H1 (cell line): Measurements from ENCODE around the gene PRR16. TPM values are rescaled to one million over a fixed set of nuclear protein-coding genes. Genes with fewer than 3 reads are reported as not detected.

Source experiments
- CTCF ChIA-PET: fragments of 300-600 bp; sonication (Branson Sonifier 250); formaldehyde crosslinking; loops from one replicate; lab custom pipeline; 2021; ENCODE audit not compliant: partially characterized antibody; lab: Charles Lee
- POLR2A ChIA-PET: fragments of 300-600 bp; sonication (Branson Sonifier 250); formaldehyde crosslinking; loops from one replicate; lab custom pipeline; 2021; ENCODE audit warnings: inconsistent platforms; ENCODE audit not compliant: partially characterized antibody; lab: Charles Lee
- DNase-seq, 2 experiments: peaks; one replicate each; pipeline versions ENCODE4 v3.0.0 to v3.0.0-alpha.2; 2010 to 2022; ENCODE audit warnings: low spot score in 2 of 2, low read depth in 1 of 2, mixed read lengths in 1 of 2
- FAIRE-seq: peaks from 2 replicates; lab custom pipeline; 2011; peaks lifted over from hg19 to GRCh38; lab: Jason Lieb, UNC
- H2AFZ ChIP-seq: 2 replicates; pipeline ENCODE4 v1.8.1; 2012; ENCODE audit warnings: low read length, inconsistent platforms
- H2AK5ac ChIP-seq: 2 replicates; pipeline ENCODE4 v1.6.1; 2013; ENCODE audit warnings: low read depth, low read length
- H2BK120ac ChIP-seq: replicated peaks from 2 replicates; pipeline ENCODE3; 2013; ENCODE audit warnings: low read depth, low read length, inconsistent platforms
- H2BK12ac ChIP-seq: 2 replicates; pipeline ENCODE4 v1.6.1; 2013; ENCODE audit warnings: low read depth, low read length
- H2BK15ac ChIP-seq: 2 replicates; pipeline ENCODE4 v1.6.1; 2013; ENCODE audit warnings: low read length
- H2BK20ac ChIP-seq: 2 replicates; pipeline ENCODE4 v1.6.1; 2013; ENCODE audit warnings: low read length
- H2BK5ac ChIP-seq: 2 replicates; pipeline ENCODE4 v1.6.1; 2013; ENCODE audit warnings: low read depth, low read length
- H3K14ac ChIP-seq: 2 replicates; pipeline ENCODE4 v1.6.1; 2013; ENCODE audit warnings: inconsistent platforms; ENCODE audit not compliant: insufficient read length
- H3K18ac ChIP-seq: 2 replicates; pipeline ENCODE4 v1.6.1; 2013; ENCODE audit warnings: low read length; ENCODE audit errors: extremely low read depth
- H3K23ac ChIP-seq: 2 replicates; pipeline ENCODE4 v1.6.1; 2013; ENCODE audit warnings: inconsistent platforms; ENCODE audit not compliant: insufficient read length
- H3K23me2 ChIP-seq: 2 replicates; pipeline ENCODE4 v1.6.1; 2013; ENCODE audit warnings: low read depth, low read length
- H3K27ac ChIP-seq: 2 replicates; pipeline ENCODE4 v1.6.1; 2011; ENCODE audit warnings: low read depth, low read length, inconsistent platforms
- H3K27me3 ChIP-seq, 4 experiments: replicated peaks in 1 of 4; 1 replicate in 1 of 4; 2 replicates in 3 of 4; pipeline versions ENCODE4 v1.6.1 to v1.8.1; 2011 to 2013; ENCODE audit warnings: low read length in 3 of 4, mild to moderate bottlenecking in 3 of 4, inconsistent platforms in 2 of 4, mixed read lengths in 2 of 4, moderate library complexity in 1 of 4; ENCODE audit not compliant: control insufficient read depth in 3 of 4, insufficient read depth in 3 of 4; ENCODE audit errors: extremely low read depth in 1 of 4
- H3K36me3 ChIP-seq, 4 experiments: 2 replicates each; pipeline versions ENCODE4 v1.6.1 to v1.8.1; 2011 to 2013; ENCODE audit warnings: mild to moderate bottlenecking in 4 of 4, low read length in 3 of 4, moderate library complexity in 2 of 4, control low read depth in 1 of 4, inconsistent platforms in 1 of 4; ENCODE audit not compliant: insufficient read depth in 4 of 4, control insufficient read depth in 2 of 4
- H3K4ac ChIP-seq: replicated peaks from 2 replicates; pipeline ENCODE3; 2013; ENCODE audit warnings: low read length, low read depth, mixed read lengths, inconsistent platforms; ENCODE audit not compliant: insufficient read length
- H3K4me1 ChIP-seq, 4 experiments: replicated peaks in 1 of 4; 1 replicate in 1 of 4; 2 replicates in 3 of 4; pipeline versions ENCODE4 v1.6.1 to v1.8.1; 2011 to 2013; ENCODE audit warnings: low read length in 3 of 4, inconsistent platforms in 2 of 4, mixed read lengths in 1 of 4; ENCODE audit not compliant: insufficient read depth in 4 of 4, control insufficient read depth in 3 of 4
- H3K4me2 ChIP-seq, 2 experiments: 2 replicates each; pipeline versions ENCODE4 v1.6.1 to v1.8.1; 2011 to 2013; ENCODE audit warnings: low read depth in 2 of 2, low read length in 2 of 2, control low read depth in 1 of 2, inconsistent platforms in 1 of 2, mild to moderate bottlenecking in 1 of 2; ENCODE audit not compliant: insufficient read depth in 1 of 2
- H3K4me3 ChIP-seq, 4 experiments: fragments of 200-600, 300-600 bp in 1 of 4; sonication (generic), shearing (Covaris generic), sonication (Bioruptor Twin) in 1 of 4; 2 replicates each; pipeline versions ENCODE4 v1.5.1 to v1.8.1; 2011 to 2016; ENCODE audit warnings: low read length in 4 of 4, low read depth in 3 of 4, control low read depth in 2 of 4, inconsistent platforms in 2 of 4, mild to moderate bottlenecking in 2 of 4, mixed read lengths in 1 of 4, moderate library complexity in 1 of 4; ENCODE audit not compliant: insufficient read depth in 2 of 4; ENCODE audit errors: extremely low read depth in 1 of 4
- H3K56ac ChIP-seq: replicated peaks from 2 replicates; pipeline ENCODE3; 2013; ENCODE audit warnings: low read depth, mild to moderate bottlenecking, mixed read lengths, low read length, inconsistent platforms; ENCODE audit not compliant: insufficient read length
- H3K79me1 ChIP-seq: 2 replicates; pipeline ENCODE4 v1.6.1; 2013; ENCODE audit warnings: low read depth, low read length, control low read depth
- H3K79me2 ChIP-seq, 2 experiments: 2 replicates each; pipeline versions ENCODE4 v1.6.1 to v1.8.1; 2012 to 2013; ENCODE audit warnings: low read length in 2 of 2, mild to moderate bottlenecking in 2 of 2, inconsistent platforms in 1 of 2; ENCODE audit not compliant: insufficient read depth in 2 of 2, control insufficient read depth in 1 of 2
- H3K9ac ChIP-seq, 4 experiments: replicated peaks in 1 of 4; 1 replicate in 1 of 4; 2 replicates in 3 of 4; pipeline versions ENCODE4 v1.6.1 to v1.8.1; 2011 to 2013; ENCODE audit warnings: low read depth in 3 of 4, low read length in 3 of 4, control low read depth in 2 of 4, mild to moderate bottlenecking in 2 of 4, moderate library complexity in 2 of 4, inconsistent platforms in 1 of 4; ENCODE audit errors: extremely low read depth in 1 of 4
- H3K9me3 ChIP-seq, 2 experiments: 2 replicates each; pipeline versions ENCODE4 v1.6.1 to v1.8.1; 2012 to 2013; ENCODE audit warnings: mild to moderate bottlenecking in 2 of 2, moderate library complexity in 2 of 2, control low read depth in 1 of 2, inconsistent platforms in 1 of 2, low read depth in 1 of 2, low read length in 1 of 2, mixed read lengths in 1 of 2; ENCODE audit not compliant: insufficient read depth in 2 of 2
- H4K20me1 ChIP-seq, 2 experiments: replicated peaks in 1 of 2; 2 replicates each; pipeline versions ENCODE3 to v1.8.1; 2011 to 2013; ENCODE audit warnings: inconsistent platforms in 2 of 2, low read length in 2 of 2, mild to moderate bottlenecking in 1 of 2; ENCODE audit not compliant: insufficient read depth in 2 of 2, control insufficient read depth in 1 of 2
- H4K5ac ChIP-seq: 2 replicates; pipeline ENCODE4 v1.6.1; 2013; ENCODE audit warnings: low read length, low read depth, mixed read lengths, inconsistent platforms; ENCODE audit not compliant: insufficient read length
- H4K8ac ChIP-seq: 2 replicates; pipeline ENCODE4 v1.8.0; 2013; ENCODE audit warnings: mild to moderate bottlenecking, moderate library complexity, low read length, inconsistent platforms; ENCODE audit not compliant: insufficient read depth; ENCODE audit errors: extremely low read depth
- H4K91ac ChIP-seq: replicated peaks from 2 replicates; pipeline ENCODE3; 2013; ENCODE audit warnings: low read length, mixed read lengths, inconsistent platforms; ENCODE audit not compliant: insufficient read length
- CBX8 ChIP-seq: fragments of 300-800, 300-1000 bp; sonication (generic); IDR thresholded peaks from 2 replicates; pipeline ENCODE4 v1.7.1; 2016; ENCODE audit warnings: low read depth, low read length, borderline replicate concordance
- CEBPB ChIP-seq: IDR thresholded peaks from 2 replicates; pipeline ENCODE4 v1.6.1; 2012; ENCODE audit warnings: low read depth, low read length
- CHD2 ChIP-seq: IDR thresholded peaks from 2 replicates; pipeline ENCODE4 v1.6.1; 2012; ENCODE audit warnings: low read length, improper control_type of control experiment
- EGR1 ChIP-seq: IDR thresholded peaks from 2 replicates; pipeline ENCODE4 v1.6.1; 2011; ENCODE audit warnings: low read depth, low read length, borderline replicate concordance
- EP300 ChIP-seq, 2 experiments: IDR thresholded peaks; 1 replicate in 1 of 2; 2 replicates in 1 of 2; pipeline ENCODE4 v1.6.1; 2011 to 2012; ENCODE audit warnings: low read depth in 2 of 2, low read length in 2 of 2, mild to moderate bottlenecking in 2 of 2, borderline replicate concordance in 1 of 2, inconsistent platforms in 1 of 2, moderate library complexity in 1 of 2
- GTF2F1 ChIP-seq: IDR thresholded peaks from 2 replicates; pipeline ENCODE4 v1.6.1; 2012; ENCODE audit warnings: low read depth, low read length, improper control_type of control experiment, borderline replicate concordance
- JUND ChIP-seq: IDR thresholded peaks from 2 replicates; pipeline ENCODE4 v1.6.1; 2011; ENCODE audit warnings: mild to moderate bottlenecking, improper control_type of control experiment, low read length
- KDM4A ChIP-seq: IDR thresholded peaks from one replicate; pipeline ENCODE4 v1.7.1; 2012; ENCODE audit warnings: low read depth, mild to moderate bottlenecking, moderate library complexity, low read length, inconsistent platforms; ENCODE audit not compliant: severe bottlenecking
- MAFK ChIP-seq: IDR thresholded peaks from 2 replicates; pipeline ENCODE4 v1.6.1; 2012; ENCODE audit warnings: low read depth, mild to moderate bottlenecking, improper control_type of control experiment, low read length
- PHF8 ChIP-seq: fragments of 200-600 bp; sonication (generic); conservative IDR thresholded peaks from 2 replicates; pipeline ENCODE4 v1.7.1; 2012; ENCODE audit warnings: low read depth, mild to moderate bottlenecking, inconsistent platforms, low read length, moderate library complexity
- POLR2A ChIP-seq, 2 experiments: IDR thresholded peaks; 1 replicate in 1 of 2; 2 replicates in 1 of 2; pipeline ENCODE4 v1.6.1; 2011; ENCODE audit warnings: low read depth in 2 of 2, low read length in 2 of 2, mild to moderate bottlenecking in 2 of 2; ENCODE audit errors: control extremely low read depth in 1 of 2
- RNF2 ChIP-seq: fragments of 200-900, 300-1000 bp; sonication (generic); IDR thresholded peaks from 2 replicates; pipeline ENCODE4 v1.7.1; 2016; ENCODE audit warnings: borderline replicate concordance, low read depth, mild to moderate bottlenecking, antibody characterized with exemption, low read length; ENCODE audit not compliant: poor library complexity, severe bottlenecking; ENCODE audit errors: missing control alignments
- SAP30 ChIP-seq: fragments of 300-600 bp; sonication (generic); IDR thresholded peaks from 2 replicates; pipeline ENCODE4 v1.7.1; 2012; ENCODE audit warnings: low read length, moderate library complexity, mild to moderate bottlenecking, inconsistent platforms; ENCODE audit not compliant: insufficient read depth, insufficient replicate concordance
- TBP ChIP-seq: IDR thresholded peaks from 2 replicates; pipeline ENCODE4 v1.6.1; 2011; ENCODE audit warnings: low read depth, low read length, improper control_type of control experiment
- YY1 ChIP-seq: IDR thresholded peaks from 2 replicates; pipeline ENCODE4 v1.6.1; 2011; ENCODE audit warnings: low read depth, mild to moderate bottlenecking, low read length
- ZNF274 ChIP-seq: IDR thresholded peaks from 2 replicates; pipeline ENCODE4 v1.7.0; 2012; ENCODE audit warnings: low read length, borderline replicate concordance; ENCODE audit errors: extremely low read depth
- polyA plus RNA-seq, 7 experiments: library from polyadenylated mRNA; depleted of rRNA in 3 of 7; stranded (reverse) in 5 of 7; unstranded in 2 of 7; fragments of >200 nt in 5 of 7; fragments of 200-250 nt in 2 of 7; gene quantifications; 1 replicate in 5 of 7; 2 replicates in 1 of 7; 4 replicates in 1 of 7; pipeline versions ENCODE4 v1.2.1 to v1.2.3, GENCODE V29; 2011 to 2013; ENCODE audit warnings: missing spikeins in 2 of 7, mixed read lengths in 2 of 7
- total RNA-seq: library from RNA; stranded (reverse); fragmentation: NEBNext Ultra II Directional; extraction: Animal tissue kit (Norgen Biotek cat#: 25700); gene quantifications from 2 replicates; pipeline ENCODE4 v1.2.1, GENCODE V29; 2021

The PRR16 gene
- total and polyA plus RNA-seq, 2 of the 8 experiments (the other 6 are each of a cell fraction or from before 2014, with no cell fraction given), result 0.73 to 1.6 TPM

- no peak overlapping the region for H2BK120ac ChIP-seq
- H2BK12ac ChIP-seq, result no peak overlapping the region
- H3K4me1 ChIP-seq, result no peaks in the 10 kb centered on the region
- no peak overlapping the region for H3K27ac ChIP-seq
- H4K8ac ChIP-seq, result no peak overlapping the region
- H3K79me2 ChIP-seq, result no peaks in the 10 kb centered on the region
- no peak overlapping the region for H3K23ac ChIP-seq
- H3K9me3 ChIP-seq, result no peaks in the 10 kb centered on the region
- CTCF ChIA-PET, result interaction anchor here (0.5 to 1.2 kb wide), 2 partner anchors 35 to 982 kb away, joined by 3 to 5 read pairs; no protein-coding TSS in a partner anchor
- no peak overlapping the region for H2BK5ac ChIP-seq
- no peaks in the 10 kb centered on the region for H3K27me3 ChIP-seq
- FAIRE-seq, result no peak
- H2BK15ac ChIP-seq, result no peak overlapping the region
- no peak overlapping the region for H2AFZ ChIP-seq
- H3K23me2 ChIP-seq, result no peaks in the 10 kb centered on the region
- no peaks in the 10 kb centered on the region for H3K79me1 ChIP-seq
- no peak overlapping the region for H3K9ac ChIP-seq
- DNase-seq, result no peak
- H2BK20ac ChIP-seq, result no peak overlapping the region
- no peak overlapping the region for H3K56ac ChIP-seq
- H4K20me1 ChIP-seq, result no peaks in the 10 kb centered on the region
- POLR2A ChIA-PET, result no interaction called here
- H3K18ac ChIP-seq, result no peak overlapping the region
- H3K14ac ChIP-seq, result no peak overlapping the region
- H4K91ac ChIP-seq, result no peak overlapping the region
- no peaks in the 10 kb centered on the region for H3K36me3 ChIP-seq
- H2AK5ac ChIP-seq, result no peak overlapping the region
- H3K4me2 ChIP-seq, result no peak overlapping the region
- no peak overlapping the region for H4K5ac ChIP-seq
- H3K4me3 ChIP-seq, result no peak overlapping the region
- H3K4ac ChIP-seq, result no peak overlapping the region
- no peak for TF ChIP-seq POLR2A (IDR thresholded peaks at IDR 0.05; ENCODE audit: control extremely low read depth in 1 of 2, low read depth in 2 of 2, low read length in 2 of 2)
- no peak for TF ChIP-seq YY1
- TF ChIP-seq TBP, result no peak
- no peak for TF ChIP-seq SAP30
- no peak for TF ChIP-seq GTF2F1
- TF ChIP-seq EGR1, result no peak
- TF ChIP-seq MAFK, result no peak
- TF ChIP-seq RNF2, result no peak
- no peak for TF ChIP-seq CBX8
- no peak for TF ChIP-seq JUND
- TF ChIP-seq CEBPB, result no peak
- TF ChIP-seq EP300 (IDR thresholded peaks at IDR 0.05; ENCODE audit: borderline replicate concordance in 1 of 2, low read depth in 2 of 2, low read length in 2 of 2), result no peak
- TF ChIP-seq PHF8, result no peak
- no peak for TF ChIP-seq CHD2
- TF ChIP-seq KDM4A, result no peak
- no peak for TF ChIP-seq ZNF274
Measured at GRCh38 chr5:120568711-120569110, 104.6 kb downstream of the PRR16 start.
